Ishikawa (cell line): ENCODE results near the gene HSP90B1.

ENCODE experiments used
- CREB1 ChIP-seq: IDR thresholded peaks from 2 replicates; pipeline ENCODE4 v1.6.1; 2012; ENCODE audit warnings: low read depth
- EP300 ChIP-seq: IDR thresholded peaks from 2 replicates; pipeline ENCODE4 v1.6.1; 2012; ENCODE audit warnings: borderline replicate concordance
- RAD21 ChIP-seq: IDR thresholded peaks from 2 replicates; pipeline ENCODE4 v1.6.1; 2012; ENCODE audit warnings: low read depth
- TEAD4 ChIP-seq: IDR thresholded peaks from 2 replicates; pipeline ENCODE4 v1.6.1; 2012
- ZBTB7A ChIP-seq: IDR thresholded peaks from 2 replicates; pipeline ENCODE4 v1.6.1; 2012; ENCODE audit warnings: low read depth

GRCh38 chr12:103948746-103949406 lies 18.7 kb downstream of the HSP90B1 start:
- TF ChIP-seq RAD21 (no peak), CREB1 (no peak), ZBTB7A (no peak), EP300 (no peak), TEAD4 (no peak)
